Measurements from ENCODE around the gene GIGYF1. TPM values are rescaled to one million over a fixed set of nuclear protein-coding genes. Genes with fewer than 3 reads are reported as not detected.
A peak's percentile ranks its signal among the peaks of the same experiment; 100 is the strongest.

Gene GIGYF1
- total and polyA plus RNA-seq, 2 of the 13 experiments (the other 11 are each of a cell fraction or from before 2014, with no cell fraction given), result 7.6 to 16.1 TPM

- Histone ChIP-seq H3K27ac (ENCODE audit: extremely low read length, insufficient read depth, low read length) (peak overlapping the region; percentile 27), H3K27me3 (ENCODE audit: control insufficient read depth in 1 of 2, insufficient read depth in 2 of 2, low read length in 2 of 2) (no peaks in the 10 kb centered on the region), H2AFZ (ENCODE audit: low read length) (no peak overlapping the region), H3K79me2 (ENCODE audit: insufficient read depth, low read length) (peaks cover under 1% of the 10 kb centered on the region), H3K9me3 (ENCODE audit: low read length) (no peaks in the 10 kb centered on the region), H3K4me2 (ENCODE audit: low read depth, low read length) (no peak overlapping the region), H3K4me1 (ENCODE audit: insufficient read depth, low read length) (peaks cover 32% of the 10 kb centered on the region), H3K4me3 (replicated peaks in 1 of 3; ENCODE audit: insufficient read depth in 1 of 3, low read depth in 2 of 3, low read length in 3 of 3) (no peak overlapping the region), H4K20me1 (ENCODE audit: insufficient read depth, low read length) (peaks cover 8% of the 10 kb centered on the region; the same call in 1 of the 2 replicates), H3K9ac (ENCODE audit: insufficient read depth, low read depth, low read length) (no peak overlapping the region), H3K36me3 (replicated peaks in 1 of 2; ENCODE audit: control insufficient read depth in 1 of 2, insufficient read depth in 2 of 2, low read length in 2 of 2) (peaks cover 34 to 50% of the 10 kb centered on the region in 2 experiments)
- BruUV-seq (replicated peaks), result TSS peak; percentile 40
- TF ChIP-seq ZNF740 (CRISPR knock-in tag; IDR thresholded peaks at IDR 0.05), result 0 out of 2 replicates have a peak, but pooled peaks have one; percentile 27
- TF ChIP-seq SRY (CRISPR knock-in tag; IDR thresholded peaks at IDR 0.05), result no peak
- TF ChIP-seq ZHX1 (CRISPR knock-in tag; IDR thresholded peaks at IDR 0.05; ENCODE audit: low read depth), result no peak
- no peak for TF ChIP-seq EED (CRISPR knock-in tag; IDR thresholded peaks at IDR 0.05)
- TF ChIP-seq ATF4 (CRISPR knock-in tag; IDR thresholded peaks at IDR 0.05), result no peak
- TF ChIP-seq U2AF2 (IDR thresholded peaks at IDR 0.05; ENCODE audit: low read depth, low read length), result no peak
- TF ChIP-seq TBX3 (IDR thresholded peaks at IDR 0.05; ENCODE audit: borderline replicate concordance), result no peak
- TF ChIP-seq CAMTA2 (CRISPR knock-in tag; IDR thresholded peaks at IDR 0.05; ENCODE audit: borderline replicate concordance), result no peak
- 0 out of 2 replicates have a peak, but pooled peaks have one; percentile 16 for TF ChIP-seq POLR2G (IDR thresholded peaks at IDR 0.05; ENCODE audit: low read depth, low read length)
- intact Hi-C loops (cut with micrococcal nuclease; ENCODE audit: unreplicated experiment), result no loop called here
- DNase-seq (ENCODE audit: low spot score) (no peak), FAIRE-seq (no peak), ATAC-seq (no peak)
- 93% methylated on average over 13 of the region's 13 CpGs for WGBS (ENCODE audit: low lambda C conversion rate)
- CTCF ChIA-PET (ENCODE audit: low intra/inter-chr PET ratio, low total read pairs), result no interaction called here
- POLR2A ChIA-PET, result interaction anchor here (0.7 to 2.1 kb wide), 9 partner anchors 10 to 194 kb away, joined by 3 to 9 read pairs (median 4); partner anchors contain the start of genes FBXO24, GIGYF1, LRCH4 and MOSPD3
- in situ Hi-C loops (cut with HindIII; ENCODE audit: extremely low pct_ligation_motif_present, low pct_unique_long_range_greater_than_20kb), result no loop called here
Observed at GRCh38 chr7:100679927-100680575, 14.0 kb downstream of the GIGYF1 start.

All from HepG2 (cell line).